Activated CD4-positive, alpha-beta T cell treated with anti-CD3 and anti-CD28 coated beads, Interleukin-2, amount 10 ng/mL, durations not matched to agents 24 days and 14 days (primary cell): Measurements from ENCODE around the gene CBL. TPM values are rescaled to one million over a fixed set of nuclear protein-coding genes. Genes with fewer than 3 reads are reported as not detected.

ENCODE experiments used
- DNase-seq: peaks from one replicate; pipeline ENCODE4 v3.0.0; 2022
- H3K27ac Mint-ChIP-seq: one replicate; pipeline ENCODE4 v1.8.0; 2022; ENCODE audit warnings: mild to moderate bottlenecking, mixed read lengths
- H3K27me3 Mint-ChIP-seq: one replicate; pipeline ENCODE4 v1.8.0; 2022; ENCODE audit warnings: mixed read lengths
- H3K36me3 Mint-ChIP-seq: one replicate; pipeline ENCODE4 v1.8.0; 2022; ENCODE audit warnings: low read depth, mild to moderate bottlenecking, mixed read lengths
- H3K4me1 Mint-ChIP-seq: one replicate; pipeline ENCODE4 v1.8.0; 2021; ENCODE audit warnings: mixed read lengths
- H3K4me3 Mint-ChIP-seq: one replicate; pipeline ENCODE4 v1.8.0; 2022; ENCODE audit warnings: mild to moderate bottlenecking, moderate library complexity, mixed read lengths
- H3K9me3 Mint-ChIP-seq: one replicate; pipeline ENCODE4 v1.8.0; 2021; ENCODE audit warnings: mixed read lengths
- intact Hi-C: fragments of 100-400 bp; cut with micrococcal nuclease; formaldehyde crosslinking; loops from one replicate; pipeline ENCODE4 v1.15.1; 2023
- total RNA-seq: library from RNA; stranded (reverse); gene quantifications from 2 replicates; pipeline ENCODE4 v1.2.3, GENCODE V29; 2022

Gene CBL
- total RNA-seq, 1 donor from 2014 or later = 36.5 TPM

GRCh38 chr11:119282495-119282894 lies 76.4 kb downstream of the CBL start:
- no peak for DNase-seq
- H3K4me1 Mint-ChIP-seq = peaks cover 26% of the 10 kb centered on the region
- no peaks in the 10 kb centered on the region for H3K27me3 Mint-ChIP-seq
- H3K36me3 Mint-ChIP-seq = peaks cover 45% of the 10 kb centered on the region
- no peak overlapping the region for H3K4me3 Mint-ChIP-seq
- intact Hi-C loops = no loop called here
- peak overlapping the region; percentile 17 for H3K27ac Mint-ChIP-seq
- H3K9me3 Mint-ChIP-seq = no peaks in the 10 kb centered on the region

GRCh38 chr11:119284344-119285157 lies 78.4 kb downstream of the CBL start:
- peak overlapping the region; percentile 48 for H3K27ac Mint-ChIP-seq
- peaks cover 40% of the 10 kb centered on the region for H3K36me3 Mint-ChIP-seq
- H3K4me3 Mint-ChIP-seq = no peak overlapping the region
- intact Hi-C loops = loop anchor here (1.0 kb wide), 1 partner anchor 77 kb away; no protein-coding TSS in a partner anchor
- H3K9me3 Mint-ChIP-seq = no peaks in the 10 kb centered on the region
- peak; percentile 78 for DNase-seq
- no peaks in the 10 kb centered on the region for H3K27me3 Mint-ChIP-seq
- H3K4me1 Mint-ChIP-seq = peaks cover 26% of the 10 kb centered on the region

- Mint-ChIP-seq H3K4me1 (peaks cover 24% of the 10 kb centered on the region), H3K27ac (peak overlapping the region; percentile 14), H3K9me3 (no peaks in the 10 kb centered on the region), H3K36me3 (peaks cover 36% of the 10 kb centered on the region), H3K27me3 (no peaks in the 10 kb centered on the region), H3K4me3 (no peak overlapping the region)
- no peak for DNase-seq
- intact Hi-C loops = no loop called here
These were observed 79.3 kb downstream of the CBL start for GRCh38 chr11:119285431-119285830.

GRCh38 chr11:119288219-119288618 lies 82.1 kb downstream of the CBL start:
- H3K4me1 Mint-ChIP-seq = peaks cover 14% of the 10 kb centered on the region
- no peaks in the 10 kb centered on the region for H3K9me3 Mint-ChIP-seq
- no peaks in the 10 kb centered on the region for H3K27me3 Mint-ChIP-seq
- no peak overlapping the region for H3K4me3 Mint-ChIP-seq
- no peak for DNase-seq
- intact Hi-C loops = no loop called here
- H3K27ac Mint-ChIP-seq = no peak overlapping the region
- H3K36me3 Mint-ChIP-seq = peaks cover 46% of the 10 kb centered on the region

GRCh38 chr11:119290894-119291497 lies 84.9 kb downstream of the CBL start:
- DNase-seq = no peak
- H3K27ac Mint-ChIP-seq = no peak overlapping the region
- no peaks in the 10 kb centered on the region for H3K27me3 Mint-ChIP-seq
- peaks cover 35% of the 10 kb centered on the region for H3K36me3 Mint-ChIP-seq
- intact Hi-C loops = no loop called here
- no peaks in the 10 kb centered on the region for H3K9me3 Mint-ChIP-seq
- H3K4me3 Mint-ChIP-seq = no peak overlapping the region
- H3K4me1 Mint-ChIP-seq = no peaks in the 10 kb centered on the region

- no peak overlapping the region for H3K27ac Mint-ChIP-seq
- intact Hi-C loops = no loop called here
- no peaks in the 10 kb centered on the region for H3K4me1 Mint-ChIP-seq
- H3K36me3 Mint-ChIP-seq = peaks cover 36% of the 10 kb centered on the region
- DNase-seq = no peak
- no peaks in the 10 kb centered on the region for H3K27me3 Mint-ChIP-seq
- no peaks in the 10 kb centered on the region for H3K9me3 Mint-ChIP-seq
- H3K4me3 Mint-ChIP-seq = no peak overlapping the region
These were observed 87.3 kb downstream of the CBL start for GRCh38 chr11:119293461-119293860.

- no peak for DNase-seq
- Mint-ChIP-seq H3K9me3 (no peaks in the 10 kb centered on the region), H3K4me1 (no peaks in the 10 kb centered on the region), H3K27me3 (no peaks in the 10 kb centered on the region), H3K27ac (no peak overlapping the region), H3K36me3 (peaks cover 49% of the 10 kb centered on the region), H3K4me3 (no peak overlapping the region)
- intact Hi-C loops = no loop called here
These were observed 89.0 kb downstream of the CBL start for GRCh38 chr11:119295178-119295577.

GRCh38 chr11:119297938-119298337 lies 91.8 kb downstream of the CBL start:
- Mint-ChIP-seq H3K27ac (no peak overlapping the region), H3K27me3 (no peaks in the 10 kb centered on the region), H3K9me3 (no peaks in the 10 kb centered on the region), H3K4me3 (no peak overlapping the region), H3K36me3 (peaks cover 52% of the 10 kb centered on the region), H3K4me1 (no peaks in the 10 kb centered on the region)
- intact Hi-C loops = no loop called here
- no peak for DNase-seq

GRCh38 chr11:119298726-119299125 lies 92.6 kb downstream of the CBL start:
- Mint-ChIP-seq H3K27ac (no peak overlapping the region), H3K36me3 (peaks cover 60% of the 10 kb centered on the region)

GRCh38 chr11:119299416-119299815 lies 93.3 kb downstream of the CBL start:
- no peaks in the 10 kb centered on the region for H3K27me3 Mint-ChIP-seq
- intact Hi-C loops = no loop called here
- no peaks in the 10 kb centered on the region for H3K4me1 Mint-ChIP-seq
- H3K4me3 Mint-ChIP-seq = no peak overlapping the region
- no peak for DNase-seq
- H3K27ac Mint-ChIP-seq = no peak overlapping the region
- H3K9me3 Mint-ChIP-seq = no peaks in the 10 kb centered on the region
- peaks cover 61% of the 10 kb centered on the region for H3K36me3 Mint-ChIP-seq

More at GRCh38 chr11:119298726-119299125, 92.6 kb downstream of the CBL start:
- H3K27me3 Mint-ChIP-seq = no peaks in the 10 kb centered on the region
- intact Hi-C loops = no loop called here
- H3K9me3 Mint-ChIP-seq = no peaks in the 10 kb centered on the region
- H3K4me3 Mint-ChIP-seq = no peak overlapping the region
- no peaks in the 10 kb centered on the region for H3K4me1 Mint-ChIP-seq
- DNase-seq = no peak

- DNase-seq = no peak
- H3K4me3 Mint-ChIP-seq = no peak overlapping the region
- intact Hi-C loops = no loop called here
- H3K36me3 Mint-ChIP-seq = peaks cover 64% of the 10 kb centered on the region
- H3K9me3 Mint-ChIP-seq = no peaks in the 10 kb centered on the region
- no peaks in the 10 kb centered on the region for H3K27me3 Mint-ChIP-seq
- no peak overlapping the region for H3K27ac Mint-ChIP-seq
- peaks cover 8% of the 10 kb centered on the region for H3K4me1 Mint-ChIP-seq
These were observed 94.2 kb downstream of the CBL start for GRCh38 chr11:119300198-119300964.

GRCh38 chr11:119303227-119303718 lies 97.1 kb downstream of the CBL start:
- Mint-ChIP-seq H3K27me3 (no peaks in the 10 kb centered on the region), H3K4me3 (no peak overlapping the region), H3K27ac (no peak overlapping the region), H3K36me3 (peaks cover 56% of the 10 kb centered on the region), H3K4me1 (peaks cover 25% of the 10 kb centered on the region), H3K9me3 (no peaks in the 10 kb centered on the region)
- DNase-seq = no peak
- intact Hi-C loops = no loop called here

GRCh38 chr11:119305556-119306372 lies 99.6 kb downstream of the CBL start:
- H3K36me3 Mint-ChIP-seq = peaks cover 36% of the 10 kb centered on the region
- H3K27me3 Mint-ChIP-seq = no peaks in the 10 kb centered on the region
- DNase-seq = peak; percentile 55
- H3K4me3 Mint-ChIP-seq = peak overlapping the region; percentile 32
- peaks cover 25% of the 10 kb centered on the region for H3K4me1 Mint-ChIP-seq
- intact Hi-C loops = loop anchor here (1.0 kb wide), 1 partner anchor 16 kb away; no protein-coding TSS in a partner anchor
- H3K27ac Mint-ChIP-seq = peak overlapping the region; percentile 89
- no peaks in the 10 kb centered on the region for H3K9me3 Mint-ChIP-seq
